Measurements from ENCODE around the gene SLC1A6. TPM values are rescaled to one million over a fixed set of nuclear protein-coding genes. Genes with fewer than 3 reads are reported as not detected.

Gene SLC1A6
- total and polyA plus RNA-seq, 2 donors (not counting 1 experiment from before 2014, with no cell fraction given) = 0.25 TPM; not detected in 1

DNA sequence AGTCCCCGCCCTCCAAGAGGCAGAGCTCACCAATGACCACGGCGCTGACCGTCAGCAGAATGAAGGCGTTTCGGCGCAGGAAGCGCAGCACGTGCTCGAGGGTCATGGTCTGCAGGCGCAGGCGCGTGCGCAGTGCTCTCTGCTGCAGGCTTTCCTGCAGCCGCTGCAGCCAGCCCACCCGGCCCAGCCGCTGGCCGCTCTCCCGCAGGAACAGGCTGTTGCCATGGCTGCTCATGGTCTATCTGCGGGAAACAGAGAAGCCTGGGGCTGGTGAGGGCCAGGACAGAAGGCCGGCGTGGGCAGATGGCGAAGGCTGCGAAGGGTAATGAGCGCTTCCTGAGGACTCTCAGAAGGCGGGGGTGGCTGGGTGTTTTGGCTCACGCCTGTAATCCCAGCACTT lies 7.0 kb downstream of the SLC1A6 start:
- ChIA-PET CTCF (no interaction called here), POLR2A (no interaction called here)
- H3K79me2 ChIP-seq (ENCODE audit: control insufficient read depth, insufficient read depth, low read length) = no peaks in the 10 kb centered on the region
- no peak overlapping the region for H3K27ac ChIP-seq (ENCODE audit: low read length in 2 of 2)
- Mint-ChIP-seq H3K27ac (no peak overlapping the region), H3K27me3 (peaks cover 35% of the 10 kb centered on the region), H3K4me3 (no peak overlapping the region), H3K9me3 (ENCODE audit: insufficient read depth) (no peaks in the 10 kb centered on the region), H3K4me1 (no peaks in the 10 kb centered on the region)
- DNase-seq = no peak
- H3K4me2 ChIP-seq (replicated peaks; ENCODE audit: low read depth, low read length, poor library complexity, severe bottlenecking) = no peak overlapping the region
- intact Hi-C loops (cut with micrococcal nuclease) = no loop called here
- H3K9me3 ChIP-seq (ENCODE audit: control extremely low read depth in 1 of 3, control insufficient read depth in 2 of 3, insufficient read depth in 1 of 3, low read length in 2 of 3) = peaks cover 0 to 4% (median 0%) of the 10 kb centered on the region in 3 donors
- H3K27me3 ChIP-seq (replicated peaks in 1 of 4; ENCODE audit: control extremely low read depth in 1 of 4, control insufficient read depth in 3 of 4, insufficient read depth in 4 of 4, low read length in 3 of 4) = peaks cover 0 to 11% (median 0%) of the 10 kb centered on the region in 4 experiments
- no peak for TF ChIP-seq EZH2 (IDR thresholded peaks at IDR 0.05; ENCODE audit: borderline replicate concordance, insufficient read depth, low read depth, low read length, poor library complexity, severe bottlenecking)
- TF ChIP-seq, protein P1, sequence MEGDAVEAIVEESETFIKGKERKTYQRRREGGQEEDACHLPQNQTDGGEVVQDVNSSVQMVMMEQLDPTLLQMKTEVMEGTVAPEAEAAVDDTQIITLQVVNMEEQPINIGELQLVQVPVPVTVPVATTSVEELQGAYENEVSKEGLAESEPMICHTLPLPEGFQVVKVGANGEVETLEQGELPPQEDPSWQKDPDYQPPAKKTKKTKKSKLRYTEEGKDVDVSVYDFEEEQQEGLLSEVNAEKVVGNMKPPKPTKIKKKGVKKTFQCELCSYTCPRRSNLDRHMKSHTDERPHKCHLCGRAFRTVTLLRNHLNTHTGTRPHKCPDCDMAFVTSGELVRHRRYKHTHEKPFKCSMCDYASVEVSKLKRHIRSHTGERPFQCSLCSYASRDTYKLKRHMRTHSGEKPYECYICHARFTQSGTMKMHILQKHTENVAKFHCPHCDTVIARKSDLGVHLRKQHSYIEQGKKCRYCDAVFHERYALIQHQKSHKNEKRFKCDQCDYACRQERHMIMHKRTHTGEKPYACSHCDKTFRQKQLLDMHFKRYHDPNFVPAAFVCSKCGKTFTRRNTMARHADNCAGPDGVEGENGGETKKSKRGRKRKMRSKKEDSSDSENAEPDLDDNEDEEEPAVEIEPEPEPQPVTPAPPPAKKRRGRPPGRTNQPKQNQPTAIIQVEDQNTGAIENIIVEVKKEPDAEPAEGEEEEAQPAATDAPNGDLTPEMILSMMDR (IDR thresholded peaks at IDR 0.05) = no peak
- no peak for ATAC-seq (ENCODE audit: low read depth)
- no peaks in the 10 kb centered on the region for H4K20me1 ChIP-seq (ENCODE audit: control insufficient read depth, insufficient read depth, low read length, poor library complexity, severe bottlenecking)
- H3K4me1 ChIP-seq (ENCODE audit: control insufficient read depth in 2 of 2, insufficient read depth in 2 of 2, low read length in 2 of 2) = no peaks in the 10 kb centered on the region
- no peaks in the 10 kb centered on the region for H3K36me3 ChIP-seq (replicated peaks in 1 of 2; ENCODE audit: control extremely low read depth in 1 of 2, control insufficient read depth in 1 of 2, extremely low read depth in 1 of 2, insufficient read depth in 2 of 2, low read length in 1 of 2)
- 94% methylated on average over 27 of the region's 27 CpGs for whole genome bisulfite sequencing (ENCODE audit: insufficient coverage)
- H2AFZ ChIP-seq (ENCODE audit: insufficient read depth, low read depth, low read length, poor library complexity, severe bottlenecking) = no peak overlapping the region
- no peak overlapping the region for H3K4me3 ChIP-seq (ENCODE audit: control extremely low read depth in 1 of 5, extremely low read depth in 1 of 5, insufficient read depth in 1 of 5, low read depth in 2 of 5, low read length in 4 of 5)
- H3K9ac ChIP-seq (ENCODE audit: low read length) = no peak overlapping the region

DNA sequence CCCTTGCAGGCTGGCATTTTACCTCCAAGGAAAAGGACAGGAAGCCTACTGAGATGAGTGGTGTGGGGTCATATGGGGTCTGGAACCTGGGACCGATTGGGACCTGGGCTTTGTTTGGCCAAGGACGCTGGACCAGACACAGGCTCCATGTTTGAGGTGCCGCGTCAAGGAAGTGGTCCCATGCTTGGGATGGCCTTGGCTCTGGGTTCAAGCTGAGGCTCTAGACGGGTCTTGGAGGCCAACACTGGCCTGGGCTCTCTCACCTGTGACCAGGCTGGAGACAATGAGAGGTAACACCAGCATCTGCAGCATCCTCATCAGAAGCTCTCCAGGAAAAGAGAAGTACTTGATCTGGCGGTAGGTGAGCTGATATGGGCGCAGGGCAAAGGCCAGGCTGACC lies 8.2 kb downstream of the SLC1A6 start:
- POLR2A ChIA-PET = no interaction called here
- H3K27me3 ChIP-seq (replicated peaks in 1 of 4; ENCODE audit: control extremely low read depth in 1 of 4, control insufficient read depth in 3 of 4, insufficient read depth in 4 of 4, low read length in 3 of 4) = peaks cover 0 to 3% (median 0%) of the 10 kb centered on the region in 4 experiments

More for the DNA sequence above, 8.2 kb downstream of the SLC1A6 start:
- intact Hi-C loops (cut with micrococcal nuclease) = no loop called here
- DNase-seq (no peak), ATAC-seq (ENCODE audit: low read depth) (no peak)
- no peaks in the 10 kb centered on the region for H3K9me3 Mint-ChIP-seq (ENCODE audit: insufficient read depth)
- H3K4me3 Mint-ChIP-seq = no peak overlapping the region
- Histone ChIP-seq H3K79me2 (ENCODE audit: control insufficient read depth, insufficient read depth, low read length) (no peaks in the 10 kb centered on the region), H4K20me1 (ENCODE audit: control insufficient read depth, insufficient read depth, low read length, poor library complexity, severe bottlenecking) (no peaks in the 10 kb centered on the region), H3K27ac (ENCODE audit: low read length in 2 of 2) (no peak overlapping the region), H3K9me3 (ENCODE audit: control extremely low read depth in 1 of 3, control insufficient read depth in 2 of 3, insufficient read depth in 1 of 3, low read length in 2 of 3) (peaks cover 0 to 4% (median 0%) of the 10 kb centered on the region in 3 donors), H3K4me2 (replicated peaks; ENCODE audit: low read depth, low read length, poor library complexity, severe bottlenecking) (no peak overlapping the region), H3K4me3 (ENCODE audit: control extremely low read depth in 1 of 5, extremely low read depth in 1 of 5, insufficient read depth in 1 of 5, low read depth in 2 of 5, low read length in 4 of 5) (no peak overlapping the region), H3K36me3 (replicated peaks in 1 of 2; ENCODE audit: control extremely low read depth in 1 of 2, control insufficient read depth in 1 of 2, extremely low read depth in 1 of 2, insufficient read depth in 2 of 2, low read length in 1 of 2) (no peaks in the 10 kb centered on the region), H2AFZ (ENCODE audit: insufficient read depth, low read depth, low read length, poor library complexity, severe bottlenecking) (no peak overlapping the region), H3K4me1 (ENCODE audit: control insufficient read depth in 2 of 2, insufficient read depth in 2 of 2, low read length in 2 of 2) (no peaks in the 10 kb centered on the region), H3K9ac (ENCODE audit: low read length) (no peak overlapping the region)
- peaks cover 26% of the 10 kb centered on the region for H3K27me3 Mint-ChIP-seq
- CTCF ChIA-PET = no interaction called here
- WGBS (ENCODE audit: insufficient coverage) = 78% methylated on average over 7 of the region's 7 CpGs
- TF ChIP-seq, protein P1 (IDR thresholded peaks at IDR 0.05) = no peak
- TF ChIP-seq EZH2 (IDR thresholded peaks at IDR 0.05; ENCODE audit: borderline replicate concordance, insufficient read depth, low read depth, low read length, poor library complexity, severe bottlenecking) = no peak
- H3K4me1 Mint-ChIP-seq = no peaks in the 10 kb centered on the region
- no peak overlapping the region for H3K27ac Mint-ChIP-seq
